WERI-Rb-1 (cell line): ENCODE data around the gene PTPRG.

Experiments used
- DNase-seq: peaks from one replicate; pipeline ENCODE4 v3.0.0-alpha.2; 2020
- H3K27ac ChIP-seq: fragments of 250-450 bp; sonication (Bioruptor Pico); 2 replicates; pipeline ENCODE4 v1.5.1; 2020; ENCODE audit warnings: mild to moderate bottlenecking, moderate library complexity
- H3K27me3 ChIP-seq: fragments of 250-450 bp; sonication (Bioruptor Pico); 2 replicates; pipeline ENCODE4 v1.5.1; 2021; ENCODE audit warnings: mild to moderate bottlenecking, low read depth, moderate library complexity; ENCODE audit not compliant: insufficient read depth, severe bottlenecking
- H3K36me3 ChIP-seq: fragments of 250-450 bp; sonication (Bioruptor Pico); 2 replicates; pipeline ENCODE4 v1.5.1; 2020; ENCODE audit warnings: mild to moderate bottlenecking, moderate library complexity
- H3K4me3 ChIP-seq: 2 replicates; pipeline ENCODE4 v1.5.1; 2011; ENCODE audit warnings: low read depth, mild to moderate bottlenecking, control low read depth, low read length
- H3K9me3 ChIP-seq: fragments of 250-450 bp; sonication (Bioruptor Pico); 2 replicates; pipeline ENCODE4 v1.5.1; 2021; ENCODE audit warnings: mild to moderate bottlenecking, moderate library complexity; ENCODE audit not compliant: severe bottlenecking
- TF ChIP-seq, protein P1 (sequence below): IDR thresholded peaks from 2 replicates; pipeline ENCODE4 v1.5.1; 2011; ENCODE audit warnings: low read depth, mild to moderate bottlenecking, control low read depth, inconsistent platforms, low read length

Gene PTPRG

DNA sequence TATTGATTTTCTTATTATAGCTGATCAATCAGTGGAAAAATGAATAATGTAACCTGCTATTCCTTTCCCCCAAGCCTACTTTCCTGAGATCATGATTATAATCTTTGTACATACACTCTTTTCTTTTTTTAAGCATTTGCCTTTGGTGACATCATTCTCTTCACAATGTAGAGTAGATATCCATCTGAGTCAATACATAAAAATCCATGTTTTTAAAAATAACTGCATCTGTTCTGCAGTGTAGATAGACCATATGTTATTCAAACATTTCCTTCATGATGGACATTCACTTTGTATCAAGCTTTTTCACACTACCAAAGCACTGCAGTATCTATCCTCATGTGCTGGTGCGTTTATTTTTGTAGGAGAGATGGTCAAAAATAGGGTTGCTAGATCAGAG, 211.1 kb downstream of the PTPRG start:
- no peak for DNase-seq
- Histone ChIP-seq H3K27me3 (no peaks in the 10 kb centered on the region), H3K9me3 (no peaks in the 10 kb centered on the region), H3K36me3 (no peaks in the 10 kb centered on the region), H3K27ac (no peak overlapping the region), H3K4me3 (no peak overlapping the region)
- TF ChIP-seq, protein P1, sequence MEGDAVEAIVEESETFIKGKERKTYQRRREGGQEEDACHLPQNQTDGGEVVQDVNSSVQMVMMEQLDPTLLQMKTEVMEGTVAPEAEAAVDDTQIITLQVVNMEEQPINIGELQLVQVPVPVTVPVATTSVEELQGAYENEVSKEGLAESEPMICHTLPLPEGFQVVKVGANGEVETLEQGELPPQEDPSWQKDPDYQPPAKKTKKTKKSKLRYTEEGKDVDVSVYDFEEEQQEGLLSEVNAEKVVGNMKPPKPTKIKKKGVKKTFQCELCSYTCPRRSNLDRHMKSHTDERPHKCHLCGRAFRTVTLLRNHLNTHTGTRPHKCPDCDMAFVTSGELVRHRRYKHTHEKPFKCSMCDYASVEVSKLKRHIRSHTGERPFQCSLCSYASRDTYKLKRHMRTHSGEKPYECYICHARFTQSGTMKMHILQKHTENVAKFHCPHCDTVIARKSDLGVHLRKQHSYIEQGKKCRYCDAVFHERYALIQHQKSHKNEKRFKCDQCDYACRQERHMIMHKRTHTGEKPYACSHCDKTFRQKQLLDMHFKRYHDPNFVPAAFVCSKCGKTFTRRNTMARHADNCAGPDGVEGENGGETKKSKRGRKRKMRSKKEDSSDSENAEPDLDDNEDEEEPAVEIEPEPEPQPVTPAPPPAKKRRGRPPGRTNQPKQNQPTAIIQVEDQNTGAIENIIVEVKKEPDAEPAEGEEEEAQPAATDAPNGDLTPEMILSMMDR, result no peak

DNA sequence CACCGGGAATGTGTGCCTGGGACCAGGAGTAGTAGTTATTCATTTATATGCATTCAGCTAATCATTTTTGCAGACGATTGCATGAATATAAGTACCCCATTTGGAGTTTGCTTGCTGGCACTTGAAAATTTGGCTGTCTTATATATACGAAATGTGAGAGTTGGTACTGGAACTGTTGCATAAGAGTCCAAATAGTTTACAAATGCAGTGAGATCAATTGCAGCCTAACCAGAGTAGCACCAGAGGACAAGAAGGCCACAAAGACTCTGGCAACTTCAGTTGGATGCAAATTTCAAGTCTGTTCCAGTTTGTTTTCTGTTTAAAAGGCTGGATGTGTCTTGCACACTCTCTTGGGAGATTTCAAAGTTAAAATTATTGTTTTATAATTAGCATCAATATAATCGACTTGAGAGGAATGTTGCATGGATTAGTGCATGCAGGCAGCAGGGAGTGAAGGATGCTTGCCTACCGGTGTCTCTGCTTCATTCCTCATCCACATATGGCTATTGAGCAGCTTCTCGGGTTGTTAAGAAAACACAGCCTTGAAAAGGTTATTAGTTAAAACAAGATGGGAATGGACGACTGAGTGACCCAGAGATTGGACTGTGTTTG, 213.0 kb downstream of the PTPRG start:
- Histone ChIP-seq H3K27me3 (no peaks in the 10 kb centered on the region), H3K9me3 (no peaks in the 10 kb centered on the region), H3K27ac (no peak overlapping the region), H3K4me3 (no peak overlapping the region), H3K36me3 (no peaks in the 10 kb centered on the region)
- no peak for DNase-seq
- TF ChIP-seq, protein P1, result no peak

DNA sequence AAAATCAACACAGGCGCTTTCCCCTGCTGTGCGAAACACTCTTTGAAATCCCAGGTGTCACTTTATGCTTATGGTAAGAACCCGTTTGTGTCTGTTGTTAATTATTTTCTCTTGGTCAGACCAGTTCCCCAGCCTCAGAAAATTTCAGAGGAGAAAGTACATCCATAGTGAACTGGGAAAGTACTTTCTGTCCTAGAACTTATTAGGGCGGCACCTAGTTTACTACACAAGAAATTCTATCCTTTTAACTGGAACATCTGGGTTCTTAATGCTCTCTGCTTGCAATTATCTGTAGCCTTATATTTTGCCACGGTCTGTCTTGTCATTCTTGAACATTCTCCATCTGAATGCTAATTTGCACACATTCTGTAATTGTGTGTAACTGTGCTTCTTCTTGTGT, 215.0 kb downstream of the PTPRG start:
- TF ChIP-seq, protein P1, result no peak
- Histone ChIP-seq H3K4me3 (no peak overlapping the region), H3K27ac (no peak overlapping the region), H3K36me3 (no peaks in the 10 kb centered on the region), H3K27me3 (no peaks in the 10 kb centered on the region), H3K9me3 (no peaks in the 10 kb centered on the region)
- DNase-seq, result no peak

DNA sequence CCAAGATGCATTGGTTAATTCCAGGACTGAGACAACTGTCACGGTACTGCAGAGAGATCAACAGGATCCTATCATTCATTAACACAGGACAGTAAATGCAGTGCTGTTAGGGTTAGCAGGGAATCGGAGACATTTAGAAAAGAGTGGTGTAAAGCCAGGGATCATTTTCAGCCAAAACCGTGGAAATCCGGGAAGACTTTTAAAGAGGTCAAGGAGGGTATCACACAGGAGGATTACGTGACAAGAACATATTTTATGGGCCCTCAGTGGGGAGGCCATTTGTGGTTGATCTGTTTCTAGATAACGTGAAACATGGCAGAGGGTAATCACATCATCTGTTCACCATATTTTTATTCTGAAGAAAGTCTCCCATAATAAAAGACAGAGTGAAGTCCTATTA, 216.1 kb downstream of the PTPRG start:
- no peaks in the 10 kb centered on the region for H3K27me3 ChIP-seq
- no peak for DNase-seq
- H3K27ac ChIP-seq, result no peak overlapping the region
- no peak overlapping the region for H3K4me3 ChIP-seq
- no peaks in the 10 kb centered on the region for H3K36me3 ChIP-seq
- TF ChIP-seq, protein P1, result no peak
- no peaks in the 10 kb centered on the region for H3K9me3 ChIP-seq

DNA sequence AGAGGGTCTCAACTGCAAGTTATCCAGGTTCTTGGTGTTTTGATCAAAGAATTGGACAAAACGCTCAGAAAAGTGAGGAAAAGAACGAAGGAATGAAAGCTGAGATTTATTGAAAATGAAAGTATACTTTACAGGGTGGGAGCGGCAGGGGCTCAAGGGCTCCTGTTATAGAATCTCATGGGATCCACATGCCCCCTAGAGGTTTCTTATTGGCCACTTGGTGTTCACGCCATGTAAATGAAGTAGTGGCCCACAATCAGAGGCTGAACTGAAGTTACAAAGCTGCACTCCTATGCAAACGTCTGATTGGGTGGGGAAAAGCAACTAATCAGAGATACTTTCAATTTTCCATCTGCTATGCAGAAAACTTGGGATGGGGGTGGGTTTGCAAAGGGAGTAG, 216.7 kb downstream of the PTPRG start:
- H3K4me3 ChIP-seq, result no peak overlapping the region
- H3K27me3 ChIP-seq, result no peaks in the 10 kb centered on the region
- no peak overlapping the region for H3K27ac ChIP-seq
- H3K9me3 ChIP-seq, result no peaks in the 10 kb centered on the region
- peak; percentile 45 for DNase-seq
- TF ChIP-seq, protein P1, result peak; percentile 38; the same call in 1 of the 2 replicates
- no peaks in the 10 kb centered on the region for H3K36me3 ChIP-seq

DNA sequence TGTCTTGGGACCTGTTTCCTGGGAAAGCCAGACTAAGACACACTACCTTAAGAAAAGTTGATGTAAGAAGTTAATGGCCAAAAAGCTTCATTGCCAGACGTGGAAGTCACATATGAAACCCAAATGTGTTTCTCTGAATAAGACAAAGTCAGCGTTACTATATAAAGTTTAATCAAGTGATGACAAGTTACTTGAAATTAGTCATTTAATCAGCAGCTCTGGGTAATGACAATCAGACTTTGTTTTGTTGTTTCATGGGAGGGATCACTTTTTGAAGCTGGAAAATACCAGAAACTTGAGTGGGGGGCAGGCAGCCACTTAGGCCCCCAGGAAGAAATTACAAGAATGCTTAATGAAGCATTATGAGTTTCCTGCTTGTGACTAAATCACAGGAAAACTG, 218.6 kb downstream of the PTPRG start:
- no peak for DNase-seq
- no peak overlapping the region for H3K4me3 ChIP-seq
- H3K27ac ChIP-seq, result no peak overlapping the region
- H3K9me3 ChIP-seq, result no peaks in the 10 kb centered on the region
- TF ChIP-seq, protein P1, result no peak
- H3K27me3 ChIP-seq, result no peaks in the 10 kb centered on the region
- no peaks in the 10 kb centered on the region for H3K36me3 ChIP-seq
